Occipital lobe (tissue), 2 donors: ENCODE data around the gene DUSP19. TPM values are rescaled to one million over a fixed set of nuclear protein-coding genes. Genes with fewer than 3 reads are reported as not detected.

Experiments used
- DNase-seq: peaks from one replicate; lab custom pipeline; 2025; lab: John Stamatoyannopoulos, UW
- total RNA-seq: library from RNA; depleted of rRNA; stranded (reverse); fragments of >200 nt; gene quantifications from one replicate; pipeline ENCODE4 v1.2.3, GENCODE V29; 2014

The DUSP19 gene
- total RNA-seq, 1 donor from 2014 or later: 19.3 TPM

GRCh38 chr2:183068561-183068960 is 10.0 kb upstream of the DUSP19 start:
- DNase-seq: no peak

DNA sequence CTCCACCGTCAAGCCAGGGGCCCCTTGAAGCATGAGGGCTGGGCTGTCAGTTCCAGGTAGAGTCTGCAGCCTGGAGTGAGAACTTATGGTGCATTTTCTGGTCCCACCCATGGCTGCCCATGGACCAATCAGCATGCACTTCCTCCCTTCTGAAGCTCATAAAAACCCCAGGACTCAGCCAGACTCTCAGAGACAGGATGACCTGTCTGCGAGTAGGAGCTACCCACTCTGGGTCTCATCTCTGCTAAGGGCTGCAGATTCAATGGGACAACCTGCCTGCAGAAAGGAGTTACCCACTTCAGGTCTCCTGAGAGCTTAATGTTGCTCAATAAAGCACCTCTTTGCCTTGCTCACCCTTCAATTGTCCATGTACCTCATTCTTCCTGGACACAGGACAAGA is 9.4 kb upstream of the DUSP19 start:
- no peak for DNase-seq

DNA sequence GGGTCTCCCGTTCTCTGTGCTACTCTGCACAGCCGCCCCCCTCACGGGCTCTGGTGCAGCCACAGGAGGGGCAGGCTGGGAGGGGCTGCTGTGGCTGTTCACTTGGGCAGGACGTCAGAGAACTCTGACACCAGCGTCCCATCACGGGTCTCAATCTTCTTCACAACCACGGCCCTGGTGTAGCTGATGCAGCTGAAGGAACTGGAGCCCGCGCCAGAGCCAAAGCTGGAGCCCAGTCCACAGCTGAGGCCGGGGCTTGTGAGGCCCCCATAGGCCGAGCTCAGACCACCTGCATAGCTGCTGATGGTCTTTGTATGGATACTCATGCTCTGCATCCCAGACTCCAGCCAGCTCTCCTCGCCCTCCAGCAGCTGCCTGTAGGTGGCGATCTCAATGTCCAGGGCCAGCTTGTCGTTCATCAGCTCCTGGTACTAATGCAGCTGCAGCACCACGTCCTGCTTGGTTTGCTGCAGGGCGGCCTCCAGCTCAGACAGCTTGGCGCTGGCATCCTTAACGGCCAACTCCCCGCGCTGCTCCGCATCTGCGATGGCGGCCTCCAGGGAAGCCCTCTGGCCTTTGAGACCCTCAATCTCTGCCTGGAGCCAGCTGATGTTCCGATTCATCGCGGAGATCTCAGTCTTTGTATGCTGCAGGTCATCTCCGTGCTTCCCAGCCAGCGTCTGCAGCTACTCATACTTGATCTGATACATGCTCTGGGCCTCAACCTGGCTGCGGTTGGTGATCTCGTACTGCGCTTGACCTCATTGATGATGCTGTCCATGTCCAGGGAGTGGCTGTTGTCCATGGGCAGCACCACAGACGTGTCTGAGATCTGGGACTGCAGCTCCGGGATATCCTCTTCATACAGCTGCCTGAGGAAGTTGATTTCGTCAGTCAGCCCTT is 7.4 kb upstream of the DUSP19 start:
- no peak for DNase-seq

DNA sequence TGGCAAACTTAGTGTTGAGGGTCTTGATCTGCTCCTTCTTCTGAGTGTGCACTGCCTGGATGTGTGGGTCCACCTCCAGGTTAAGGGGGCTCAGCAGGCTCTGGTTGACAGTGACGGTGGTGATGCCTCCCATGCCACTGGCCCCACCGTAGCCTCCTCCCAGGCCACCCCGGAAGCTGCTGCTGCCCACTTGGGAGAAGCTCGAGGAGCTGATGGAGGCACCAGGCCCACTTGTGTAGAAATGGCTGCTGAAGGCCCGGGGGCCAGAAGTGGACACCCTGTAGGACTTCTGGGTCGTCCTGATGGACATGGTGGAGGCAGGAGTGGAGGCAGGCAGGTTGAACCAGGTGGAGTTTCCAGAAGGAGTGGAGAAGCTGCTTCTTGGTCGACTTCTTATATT is 6.4 kb upstream of the DUSP19 start:
- DNase-seq: no peak

DNA sequence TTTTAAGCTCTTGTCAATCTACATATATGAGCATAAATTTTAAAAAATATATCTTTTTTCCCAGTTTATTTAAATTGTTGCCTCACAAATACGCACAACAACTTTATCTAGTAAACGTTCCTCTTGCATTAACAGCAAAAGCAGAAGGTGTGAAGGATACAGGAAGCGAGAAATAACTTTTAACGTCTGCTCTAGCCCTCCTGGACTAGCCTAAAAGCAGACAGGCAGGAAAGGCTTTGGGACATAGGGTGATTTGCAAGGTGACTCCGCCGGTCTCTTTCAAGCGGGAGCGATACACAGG is 434 bp upstream of the DUSP19 start:
- DNase-seq: no peak

- no peak for DNase-seq
Measured at GRCh38 chr2:183079139-183079775, 710 bp downstream of the DUSP19 start.

DNA sequence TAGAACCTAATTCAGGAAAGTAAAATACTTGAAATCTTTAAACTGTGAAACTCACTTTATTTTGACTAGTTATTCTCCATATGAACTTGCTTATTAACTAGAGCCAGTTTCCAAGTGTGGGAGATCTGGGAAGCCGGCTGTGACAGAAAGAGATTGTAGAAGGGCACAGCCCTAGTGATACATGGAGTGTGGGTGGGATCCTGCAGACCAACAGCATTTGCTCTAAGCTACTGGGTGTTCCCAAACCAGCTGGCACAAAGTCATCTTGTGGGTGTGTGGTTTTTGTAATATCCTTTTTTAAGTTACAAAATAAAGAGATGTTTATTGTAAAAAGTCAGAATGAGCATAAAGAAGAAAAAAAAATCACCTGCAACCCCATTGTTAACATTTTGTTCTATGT is 3.4 kb downstream of the DUSP19 start:
- DNase-seq: peak; percentile 51

- no peak for DNase-seq
Measured at GRCh38 chr2:183088061-183088460, 9.5 kb downstream of the DUSP19 start.

DNA sequence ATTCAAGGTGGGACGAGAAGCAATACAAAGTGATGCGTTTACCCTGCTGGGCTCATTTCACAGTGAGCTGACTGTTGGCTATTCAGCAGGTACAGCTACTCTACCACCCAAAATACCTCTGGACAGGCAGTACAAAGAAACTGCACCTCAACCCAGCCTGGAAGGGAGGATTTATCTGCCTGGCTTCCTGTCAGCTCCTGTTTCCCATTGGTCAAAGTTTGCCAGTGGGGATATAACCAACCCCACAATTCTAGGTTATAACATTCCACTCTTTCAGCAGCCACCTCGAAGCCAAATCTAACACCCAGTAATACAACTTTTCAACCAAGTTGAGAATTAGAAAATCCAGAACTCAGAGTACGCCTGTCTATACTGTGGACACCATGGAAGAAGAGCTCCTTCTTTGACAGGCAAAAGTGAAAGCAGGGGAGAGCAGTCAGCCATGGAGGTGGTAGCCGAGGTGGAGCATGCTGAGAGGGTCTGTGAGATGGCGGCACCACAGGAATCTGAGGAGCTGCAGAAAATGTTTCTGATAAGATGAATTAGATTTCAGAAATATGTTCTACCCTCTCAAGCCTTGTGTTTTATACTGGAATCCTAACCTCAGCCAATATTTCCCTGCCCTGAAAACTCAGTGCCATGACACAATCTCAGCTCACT is 10.8 kb downstream of the DUSP19 start:
- DNase-seq: no peak

GRCh38 chr2:183091318-183091953 is 12.9 kb downstream of the DUSP19 start:
- DNase-seq: no peak

DNA sequence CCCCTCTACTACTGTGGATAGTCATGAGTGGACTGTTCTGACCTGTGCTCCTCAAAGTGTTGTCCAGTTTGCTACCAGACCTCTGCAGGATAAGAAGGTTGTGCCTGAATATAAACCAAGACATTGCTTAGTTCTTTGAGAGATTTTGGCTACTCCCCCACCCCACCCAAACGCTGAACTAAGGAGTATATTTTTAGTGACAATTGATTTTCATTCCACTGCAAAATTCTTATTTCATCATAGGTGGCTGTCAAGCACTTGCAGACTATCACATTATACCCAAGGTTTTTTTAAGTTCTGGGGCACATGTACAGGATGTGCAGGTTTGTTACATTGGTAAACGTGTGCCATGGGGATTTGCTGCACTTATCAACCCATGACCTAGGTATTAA is 13.4 kb downstream of the DUSP19 start:
- DNase-seq: no peak

DNA sequence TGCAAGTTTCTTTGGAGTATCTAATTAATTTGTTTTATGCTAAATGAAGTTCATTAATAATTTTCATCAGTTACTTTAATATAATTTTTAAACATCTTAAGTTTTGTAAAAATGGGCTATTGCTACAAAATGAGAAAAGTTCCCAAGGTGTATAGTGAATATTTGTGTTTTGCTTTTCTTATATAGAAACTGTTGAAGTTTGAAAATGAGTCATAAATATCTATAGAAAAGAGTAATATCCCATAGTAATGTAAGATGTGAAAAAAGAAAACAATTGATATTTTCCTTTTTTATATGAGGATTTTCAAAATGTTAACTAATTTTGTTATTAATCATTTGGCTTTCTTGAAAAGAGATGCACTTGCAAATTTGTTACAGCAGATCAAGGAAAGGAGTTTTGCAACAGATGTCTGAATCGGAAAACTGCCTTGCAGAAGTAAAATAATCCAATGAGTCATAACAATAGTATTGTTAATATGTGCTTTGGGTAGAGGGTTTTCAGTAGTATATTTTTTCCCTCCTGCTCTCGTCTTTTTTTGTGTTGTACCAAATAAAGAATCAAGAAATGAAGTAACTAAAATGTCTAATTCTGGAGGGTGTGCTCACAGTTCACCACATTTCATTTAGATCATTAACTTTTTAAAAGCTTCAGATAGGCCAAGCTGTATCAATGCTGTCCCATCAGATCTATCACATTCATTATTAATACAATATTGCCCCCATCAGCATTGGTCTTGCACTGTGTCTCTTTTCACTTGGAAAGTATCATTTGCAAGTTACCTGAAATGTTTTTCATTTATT is 15.5 kb downstream of the DUSP19 start:
- no peak for DNase-seq

DNA sequence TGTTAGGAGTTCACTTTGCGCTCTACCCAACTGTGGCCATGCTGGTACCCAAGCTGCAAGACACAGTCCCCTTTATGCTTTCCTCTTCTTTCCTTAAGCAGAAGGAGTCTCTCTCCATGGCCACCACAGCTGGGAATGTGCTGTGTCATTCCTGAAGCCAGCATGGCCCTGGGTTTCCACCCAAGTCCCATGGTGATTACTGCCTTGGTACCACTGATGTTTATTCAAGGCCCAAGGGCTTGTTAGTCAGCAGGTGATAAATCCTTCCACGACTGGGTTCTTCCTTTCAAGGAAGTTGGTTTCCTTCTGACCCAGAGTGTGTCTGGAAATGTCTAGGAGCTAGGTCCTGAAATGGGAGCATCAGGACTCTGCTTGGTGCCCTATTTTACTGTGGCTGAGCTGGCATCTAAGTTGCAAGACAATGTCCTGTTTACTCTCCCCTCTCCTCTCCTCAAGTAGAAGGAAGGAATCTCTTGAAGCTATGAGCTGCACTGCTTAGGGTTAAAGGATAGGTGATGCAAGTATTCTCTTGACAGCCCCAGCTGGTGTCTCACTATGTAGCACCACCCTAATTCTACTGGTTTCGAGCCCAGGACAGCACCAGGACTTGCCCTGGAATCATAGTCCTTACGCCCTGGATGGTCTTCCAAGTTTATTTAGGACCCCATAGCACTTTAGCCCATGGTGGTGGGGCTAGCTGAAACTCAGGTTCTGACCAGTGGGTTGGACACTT is 27.0 kb downstream of the DUSP19 start:
- DNase-seq: no peak

GRCh38 chr2:183112577-183112976 is 34.0 kb downstream of the DUSP19 start:
- DNase-seq: no peak

DNA sequence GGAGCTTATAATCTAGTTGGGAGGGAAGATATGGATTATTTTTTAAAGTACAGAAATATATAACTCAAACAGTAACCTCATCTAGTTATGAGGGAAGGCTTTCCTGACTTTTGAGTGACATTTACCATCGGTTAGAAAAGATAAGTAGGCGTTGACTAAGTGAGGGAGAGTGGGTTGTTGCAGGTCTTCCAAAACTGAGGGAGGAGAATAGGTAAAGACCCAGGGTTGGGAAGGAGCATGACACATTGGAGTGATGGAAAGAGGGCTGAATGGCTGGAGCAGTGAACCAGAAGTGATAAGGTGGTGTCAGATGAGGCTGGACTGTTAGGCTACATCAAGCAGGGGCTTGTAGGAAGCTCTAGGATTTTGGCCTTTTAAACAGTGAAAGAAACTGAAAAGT is 35.1 kb downstream of the DUSP19 start:
- no peak for DNase-seq

DNA sequence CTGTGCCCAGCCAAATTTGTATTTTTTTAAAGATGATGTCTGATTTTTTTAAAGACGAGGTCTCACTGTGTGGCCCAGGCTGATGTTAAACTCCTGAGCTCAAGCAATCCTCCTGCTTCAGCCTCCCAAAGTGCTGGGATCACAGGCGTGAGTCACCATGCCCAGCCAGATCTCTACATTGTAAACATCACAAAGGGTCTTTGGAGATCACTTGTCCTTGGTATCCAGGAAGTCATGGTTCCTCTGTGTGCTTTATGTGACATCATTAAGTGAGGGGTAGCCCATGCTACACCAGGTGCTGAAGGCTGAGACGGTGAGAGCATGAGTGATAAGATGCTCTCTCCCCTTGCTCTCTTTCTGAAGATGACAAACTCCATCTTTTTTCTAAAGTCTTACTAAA is 38.7 kb downstream of the DUSP19 start:
- DNase-seq: no peak

DNA sequence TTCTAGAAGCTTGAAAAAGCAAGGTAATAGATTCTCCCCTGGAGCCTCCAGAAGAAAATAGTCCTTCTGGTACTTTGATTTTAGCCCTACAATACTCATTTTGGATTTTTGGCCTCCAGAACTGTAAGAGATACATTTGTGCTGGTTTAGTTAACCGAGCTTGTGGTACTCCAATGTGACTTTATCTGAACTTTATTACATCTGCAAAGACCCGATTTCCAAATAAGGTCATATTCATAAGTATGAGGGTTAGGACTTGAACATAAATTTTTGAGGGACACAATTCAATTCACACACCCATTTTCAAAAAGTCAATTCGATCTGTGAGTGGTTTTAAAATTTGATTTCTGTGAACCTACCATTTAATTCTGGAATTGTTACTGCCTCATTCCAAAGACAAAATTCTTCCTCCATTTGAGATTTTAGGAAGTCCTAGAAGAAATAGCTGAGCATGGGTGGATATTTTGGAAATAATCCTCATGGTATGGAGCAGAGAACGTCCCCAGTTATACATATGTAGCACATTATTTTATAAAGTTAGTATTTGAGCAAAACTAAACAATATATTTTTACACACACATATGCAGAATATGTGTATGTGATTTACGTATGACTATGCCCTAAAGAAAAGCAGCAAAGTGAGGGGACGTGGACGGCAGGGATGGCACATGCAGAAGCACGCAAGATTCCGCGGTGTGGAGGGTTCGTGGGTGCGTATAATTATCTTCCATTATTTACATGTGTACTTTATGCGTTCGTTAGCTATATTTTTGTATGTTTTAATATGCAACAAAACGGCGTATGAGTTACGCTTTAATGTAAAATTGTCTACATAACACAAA is 44.8 kb downstream of the DUSP19 start:
- no peak for DNase-seq

GRCh38 chr2:183123959-183124221 is 45.3 kb downstream of the DUSP19 start:
- no peak for DNase-seq

DNA sequence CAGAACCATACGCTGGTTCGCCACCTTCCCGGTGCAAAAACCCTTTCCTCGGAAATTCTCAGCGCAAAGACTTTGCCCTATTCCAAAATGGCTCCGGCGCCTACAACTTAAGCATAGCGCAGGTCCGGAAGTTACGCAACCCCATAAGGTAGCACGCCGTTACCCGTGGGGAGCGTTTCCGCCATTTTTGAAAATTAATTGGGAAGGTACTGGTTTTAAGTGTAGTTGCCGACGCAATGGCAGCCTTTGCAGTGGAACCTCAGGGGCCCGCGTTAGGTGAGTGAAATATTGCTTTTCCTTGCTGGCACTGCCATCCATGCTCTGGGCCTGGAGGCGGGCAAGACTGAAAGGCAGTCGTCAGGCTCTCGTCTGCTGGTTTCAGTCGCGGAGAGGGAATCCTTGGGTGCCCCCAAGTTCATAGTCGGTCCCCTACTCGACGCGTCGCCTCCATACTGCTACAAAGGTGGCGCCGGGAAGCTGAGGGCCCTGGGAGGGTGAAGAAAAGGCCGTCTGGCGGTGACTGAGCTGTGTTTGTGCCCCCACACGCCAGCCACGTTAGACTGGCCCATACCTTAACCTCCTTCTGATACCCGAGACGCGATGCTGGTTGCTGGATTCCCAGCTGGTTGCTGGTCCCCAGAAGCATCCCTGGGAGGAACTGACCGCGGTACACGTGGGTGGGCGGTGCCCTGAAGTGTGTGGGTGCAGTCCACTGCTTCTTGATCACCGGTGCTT is 45.8 kb downstream of the DUSP19 start, which contains the start of gene NUP35:
Gene NUP35, plus strand, starts transcription at position 222 of the 735 bp plus-strand sequence. Its CDS starts 15 bp downstream, at position 237.
- peak; percentile 81 for DNase-seq
